Measurements from ENCODE around the gene SUCNR1.
A peak's percentile ranks its signal among the peaks of the same experiment; 100 is the strongest.
"Not testable (repeated sequence)": the region's sequence is repeated elsewhere in the genome, so short reads cannot be mapped to it uniquely, and the experiment has no call there.

SUCNR1 gene

GRCh38 chr3:151874079-151874478, 636 bp downstream of the SUCNR1 start:
- DNase-seq = not testable (repeated sequence)

- DNase-seq = peak; percentile 62
These were observed 2.3 kb downstream of the SUCNR1 start for GRCh38 chr3:151875759-151876158.

GRCh38 chr3:151877269-151877668, 3.8 kb downstream of the SUCNR1 start:
- DNase-seq = no peak

DNA sequence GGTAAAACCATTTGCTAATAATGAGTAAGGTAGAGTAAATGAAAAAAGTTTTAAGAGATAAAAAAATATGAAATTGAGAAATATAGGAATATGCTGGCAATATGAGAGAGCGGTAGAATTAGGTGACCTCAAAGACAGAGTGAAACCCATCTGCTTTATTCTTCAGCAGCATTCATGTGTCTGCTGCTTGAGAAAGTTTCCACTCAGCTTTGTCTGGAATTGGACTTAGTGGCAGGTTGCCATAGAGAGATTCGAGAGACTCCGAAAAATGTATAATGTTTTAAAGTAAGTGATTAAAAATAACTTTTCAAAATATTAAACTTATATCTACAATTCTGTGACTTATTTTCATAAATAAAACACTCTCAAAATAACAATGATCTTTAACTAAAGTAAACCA, 5.0 kb downstream of the SUCNR1 start:
- no peak for DNase-seq

- no peak for DNase-seq
These were observed 5.6 kb downstream of the SUCNR1 start for GRCh38 chr3:151879037-151879436.

GRCh38 chr3:151879679-151880415, 6.4 kb downstream of the SUCNR1 start:
- no peak for DNase-seq

GRCh38 chr3:151880416-151880690, 6.9 kb downstream of the SUCNR1 start:
- DNase-seq = no peak

GRCh38 chr3:151881137-151881536, 7.7 kb downstream of the SUCNR1 start:
- no peak for DNase-seq

GRCh38 chr3:151885397-151885796, 12.0 kb downstream of the SUCNR1 start:
- not testable (repeated sequence) for DNase-seq

DNA sequence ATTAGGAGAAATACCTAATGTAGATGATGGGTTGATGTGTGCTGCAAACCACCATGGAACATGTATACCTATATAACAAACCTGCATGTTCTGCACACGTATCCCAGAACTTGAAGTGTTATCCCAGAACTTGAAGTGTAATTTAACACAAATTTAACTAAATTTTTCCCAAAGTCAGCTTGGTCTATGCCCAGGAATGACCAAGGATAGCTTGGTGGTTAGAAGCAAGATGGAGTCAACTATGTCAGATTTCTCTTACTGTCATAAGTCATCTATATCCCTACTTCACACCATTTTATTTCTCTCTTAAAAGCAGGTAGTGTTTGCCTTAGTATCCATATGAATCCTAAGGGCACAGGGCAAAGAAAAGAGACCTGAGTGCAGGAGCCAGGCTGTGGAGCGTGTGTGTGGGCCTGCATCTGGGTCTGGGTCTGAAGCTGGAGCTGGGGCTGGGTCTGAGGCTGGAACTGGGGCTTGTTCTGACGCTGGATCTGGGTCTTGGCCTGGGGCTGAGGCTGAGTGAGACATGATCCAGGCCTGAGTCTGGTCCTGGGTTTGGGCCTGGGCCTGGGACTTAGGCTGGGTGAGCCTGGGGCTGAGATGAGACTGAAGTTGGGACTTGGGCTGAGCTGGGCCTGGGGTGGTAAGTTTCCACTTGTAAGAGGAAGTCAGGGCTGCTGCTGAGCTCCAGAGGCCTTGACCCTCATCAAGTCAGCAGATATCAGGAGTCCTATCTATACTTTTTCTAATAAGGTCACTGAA, 14.2 kb downstream of the SUCNR1 start:
- not testable (repeated sequence) for DNase-seq

- DNase-seq = no peak
These were observed 17.3 kb downstream of the SUCNR1 start for GRCh38 chr3:151890721-151891141.

GRCh38 chr3:151891721-151892120, 18.3 kb downstream of the SUCNR1 start:
- no peak for DNase-seq

- no peak for DNase-seq
These were observed 20.8 kb downstream of the SUCNR1 start for GRCh38 chr3:151894219-151894618.

DNA sequence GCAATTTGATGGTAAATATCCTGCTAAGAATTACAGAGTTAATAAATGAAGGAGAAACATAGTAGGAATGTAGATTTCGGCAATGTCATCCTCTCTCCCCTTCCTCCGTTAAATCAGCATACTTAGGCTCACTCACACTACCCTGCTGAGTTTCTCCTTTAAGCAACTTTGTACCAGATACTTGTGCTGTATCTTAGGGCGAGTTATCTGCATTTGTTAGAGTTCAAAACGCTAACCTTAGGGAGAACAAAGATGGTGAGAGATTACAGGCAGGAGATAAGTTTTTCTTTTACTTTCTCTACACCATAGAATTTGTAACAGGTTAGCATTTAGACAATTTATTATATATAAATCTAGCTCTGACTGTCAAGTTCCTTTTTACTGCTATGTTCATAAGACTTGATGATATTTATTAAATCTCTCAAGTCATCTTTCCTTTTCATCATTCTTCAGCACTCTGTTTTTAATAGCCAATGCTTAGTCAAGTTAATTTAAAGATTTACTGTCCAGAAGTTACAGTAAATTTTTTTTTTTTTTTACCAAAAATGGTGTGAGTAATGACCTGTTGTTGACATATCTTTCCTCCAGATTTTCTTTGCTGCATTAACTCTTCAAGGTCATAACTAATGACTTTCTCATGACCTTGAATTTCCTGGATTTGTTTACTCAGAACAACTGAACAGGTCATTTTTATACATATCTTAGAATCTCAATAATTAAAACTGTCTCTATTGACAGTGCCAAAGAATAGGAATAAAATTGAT, 22.2 kb downstream of the SUCNR1 start:
- no peak for DNase-seq

DNA sequence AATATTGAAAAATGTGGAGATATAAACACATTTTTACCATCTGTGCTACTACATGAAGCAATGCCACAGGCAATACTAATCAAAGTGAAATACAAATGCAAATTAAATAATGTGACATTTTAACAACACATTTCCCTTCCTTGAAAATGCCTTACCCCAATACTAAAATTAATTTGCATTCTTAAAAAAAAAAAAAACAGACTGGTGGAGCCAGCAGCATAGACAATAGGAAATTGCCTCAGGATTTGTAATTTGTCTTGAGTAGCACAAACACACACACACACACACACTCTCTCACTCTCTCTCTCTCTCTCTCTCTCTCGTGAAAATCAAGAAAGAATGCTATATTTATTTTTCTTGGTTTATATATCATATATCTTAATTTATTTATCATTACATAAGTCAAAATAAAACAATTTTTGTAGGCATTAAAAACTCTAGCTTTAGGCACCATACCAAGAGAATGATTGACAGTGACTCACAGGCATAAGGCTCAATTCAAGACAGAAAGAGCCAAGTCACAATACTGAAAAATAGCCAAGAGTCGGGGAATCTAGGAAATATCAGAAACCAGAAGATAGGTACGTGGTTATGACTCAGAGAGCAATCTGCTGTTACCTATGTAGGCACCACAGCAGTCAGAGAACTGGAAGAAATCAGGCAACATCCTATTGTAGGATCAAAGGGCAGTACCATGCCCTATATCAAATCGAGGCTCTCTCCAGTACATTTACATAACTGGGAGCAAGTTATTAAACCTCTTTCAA, 23.0 kb downstream of the SUCNR1 start:
- no peak for DNase-seq

- not testable (repeated sequence) for DNase-seq
These were observed 24.7 kb downstream of the SUCNR1 start for GRCh38 chr3:151898121-151898520.

GRCh38 chr3:151898564-151899261, 25.3 kb downstream of the SUCNR1 start:
- not testable (repeated sequence) for DNase-seq

GRCh38 chr3:151899996-151900395, 26.6 kb downstream of the SUCNR1 start:
- no peak for DNase-seq

DNA sequence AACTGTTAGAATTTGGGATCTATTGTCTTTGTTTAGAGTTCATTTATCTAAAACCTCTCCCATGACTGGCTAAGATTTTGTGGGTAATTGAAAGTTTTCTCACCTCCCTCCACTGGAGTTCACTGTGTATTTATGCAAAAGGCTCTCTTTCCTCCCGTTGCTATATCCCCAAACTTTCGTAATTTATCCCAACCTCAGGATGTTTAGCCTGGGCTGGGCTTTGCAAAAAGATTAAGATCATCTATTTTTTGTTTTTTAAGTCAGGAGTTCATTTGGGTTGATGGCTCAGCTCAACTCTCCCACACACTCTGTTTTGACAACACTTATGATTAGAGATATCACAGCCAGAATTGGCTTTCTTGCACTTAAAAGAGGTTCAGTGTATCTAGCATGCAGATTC, 27.0 kb downstream of the SUCNR1 start:
- DNase-seq = no peak

DNA sequence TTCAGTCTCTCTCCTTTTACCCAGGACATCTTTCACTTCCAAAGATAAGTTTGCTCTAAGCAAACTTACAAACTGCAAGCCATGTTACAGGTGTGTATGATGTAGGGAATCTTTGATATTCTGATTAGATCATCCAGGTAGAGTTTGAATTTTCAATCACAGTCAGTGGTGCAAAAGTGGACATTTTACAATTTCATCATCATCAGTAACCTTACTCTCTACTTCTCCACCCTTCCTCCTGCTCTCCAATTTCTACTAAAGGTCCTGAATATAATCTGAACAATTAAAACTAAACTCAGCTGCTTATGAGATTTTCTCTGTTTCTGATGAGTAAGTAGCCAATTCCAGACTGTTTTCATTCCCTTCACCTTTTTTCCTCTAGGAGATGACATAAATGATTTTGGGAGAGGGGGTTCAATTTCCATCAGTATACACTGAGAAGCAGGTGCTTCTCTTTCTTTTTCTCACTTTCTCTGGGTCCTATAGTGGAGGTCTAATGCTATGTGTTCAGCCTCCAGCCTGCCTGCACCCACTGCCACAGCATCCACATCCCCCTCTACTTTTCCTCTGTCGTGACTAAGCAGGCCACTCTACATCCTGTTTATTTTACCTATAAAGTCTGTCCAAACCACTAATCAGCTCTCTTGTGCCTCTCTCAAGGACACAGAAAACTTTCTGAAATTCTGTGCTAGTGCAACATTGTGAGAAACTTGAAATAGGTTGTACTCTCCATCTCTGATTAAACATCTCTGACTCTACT, 27.6 kb downstream of the SUCNR1 start:
- no peak for DNase-seq

- DNase-seq = no peak
These were observed 28.3 kb downstream of the SUCNR1 start for GRCh38 chr3:151901644-151902285.
